IPS-NIHi7 (cell line): ENCODE data around the gene NOL4L.

Source experiments
- DNase-seq: peaks from one replicate; pipeline ENCODE4 v3.0.0; 2012; ENCODE audit warnings: mixed read lengths; ENCODE audit errors: extremely low spot score

The NOL4L gene

GRCh38 chr20:32560989-32561830 lies 23.9 kb downstream of the NOL4L start:
- DNase-seq, result no peak

GRCh38 chr20:32560482-32560988 lies 24.6 kb downstream of the NOL4L start:
- DNase-seq, result no peak

GRCh38 chr20:32559753-32560380 lies 25.3 kb downstream of the NOL4L start:
- no peak for DNase-seq

- no peak for DNase-seq
These were observed 25.9 kb downstream of the NOL4L start for GRCh38 chr20:32559205-32559752.

- no peak for DNase-seq
These were observed 26.6 kb downstream of the NOL4L start for GRCh38 chr20:32558526-32558925.

- DNase-seq, result no peak
These were observed 27.8 kb downstream of the NOL4L start for GRCh38 chr20:32557319-32557718.

- no peak for DNase-seq
These were observed 28.6 kb downstream of the NOL4L start for GRCh38 chr20:32556312-32557184.

GRCh38 chr20:32555584-32555983 lies 29.5 kb downstream of the NOL4L start:
- no peak for DNase-seq

- no peak for DNase-seq
These were observed 30.2 kb downstream of the NOL4L start for GRCh38 chr20:32554965-32555289.

GRCh38 chr20:32553618-32554017 lies 31.5 kb downstream of the NOL4L start:
- DNase-seq, result no peak

- DNase-seq, result no peak
These were observed 33.4 kb downstream of the NOL4L start for GRCh38 chr20:32551693-32552092.

- DNase-seq, result no peak
These were observed 35.3 kb downstream of the NOL4L start for GRCh38 chr20:32549842-32550241.

- no peak for DNase-seq
These were observed 37.4 kb downstream of the NOL4L start for GRCh38 chr20:32547753-32548034.

GRCh38 chr20:32546918-32547752 lies 38.0 kb downstream of the NOL4L start:
- DNase-seq, result no peak

GRCh38 chr20:32544893-32545840 lies 40.0 kb downstream of the NOL4L start:
- DNase-seq, result no peak

GRCh38 chr20:32544260-32544722 lies 40.8 kb downstream of the NOL4L start:
- no peak for DNase-seq

GRCh38 chr20:32543570-32544259 lies 41.4 kb downstream of the NOL4L start:
- no peak for DNase-seq

- DNase-seq, result no peak
These were observed 42.9 kb downstream of the NOL4L start for GRCh38 chr20:32542259-32542615.
